ENCODE measurements around the gene PRKAR1B. TPM values are rescaled to one million over a fixed set of nuclear protein-coding genes. Genes with fewer than 3 reads are reported as not detected.

PRKAR1B gene
- total RNA-seq, 1 donor from 2014 or later, result 14.7 TPM

DNA sequence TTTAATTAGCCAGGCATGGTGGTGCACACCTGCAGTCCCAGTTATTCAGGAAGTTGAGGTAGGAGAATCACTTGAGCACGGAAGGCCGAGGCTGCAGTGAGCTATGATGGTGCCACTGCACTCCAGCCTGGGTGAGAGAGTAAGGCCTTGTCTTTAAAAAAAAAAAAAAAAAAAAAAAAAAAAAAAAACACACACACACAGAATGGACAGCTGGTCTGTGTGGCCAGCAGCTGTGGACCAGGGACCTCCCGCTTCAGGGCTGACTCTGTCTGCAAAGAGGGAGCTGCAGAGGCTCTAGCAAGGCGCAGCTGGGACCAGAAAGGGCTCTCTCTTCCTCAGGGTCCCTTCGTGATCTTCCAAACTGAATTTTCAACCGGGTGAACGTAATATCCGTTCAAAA, 54.2 kb downstream of the PRKAR1B start:
- DNase-seq (ENCODE audit: low read depth), result no peak
- no peak for FAIRE-seq
- H3K36me3 Mint-ChIP-seq (ENCODE audit: low read depth, unreplicated experiment), result peaks cover 32% of the 10 kb centered on the region

DNA sequence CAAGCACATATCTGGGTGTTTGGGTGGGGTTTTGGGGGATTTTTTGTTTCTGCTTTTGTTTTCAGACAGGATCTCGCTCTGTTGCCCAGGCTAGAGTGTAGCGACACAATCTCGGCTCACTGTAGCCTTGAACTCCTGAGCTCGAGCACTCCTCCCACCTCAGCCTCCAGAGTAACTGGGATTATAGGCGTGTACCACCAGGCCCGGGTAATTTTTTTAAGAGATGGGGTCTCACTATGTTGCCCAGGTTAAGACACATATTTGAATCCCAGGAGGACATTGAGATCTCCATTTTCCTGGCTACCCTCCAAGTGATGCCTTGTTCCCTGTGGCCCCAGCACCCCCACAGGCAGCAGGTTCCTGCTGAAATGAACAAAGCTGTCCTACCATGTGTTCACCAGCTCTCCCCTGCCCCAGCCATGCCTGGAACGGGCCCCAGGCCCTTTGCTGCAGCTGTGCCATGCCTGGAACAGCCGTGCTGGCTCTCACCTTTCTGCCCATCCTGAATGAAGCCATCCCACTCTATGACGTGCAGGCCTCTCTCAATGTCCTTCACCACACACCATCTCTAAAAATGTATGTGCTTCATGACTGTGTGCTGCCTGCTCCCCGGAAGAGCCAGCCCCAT, 55.6 kb downstream of the PRKAR1B start:
- no peak overlapping the region for H3K4me3 ChIP-seq (ENCODE audit: insufficient read depth, low read depth, low read length)

More for the DNA sequence above, 54.2 kb downstream of the PRKAR1B start:
- no peak overlapping the region for H3K4me3 Mint-ChIP-seq (ENCODE audit: unreplicated experiment)
- no peaks in the 10 kb centered on the region for H3K27me3 ChIP-seq (ENCODE audit: insufficient read depth, low read length)
- H3K27ac Mint-ChIP-seq (ENCODE audit: unreplicated experiment), result no peak overlapping the region
- peaks cover 11% of the 10 kb centered on the region for H3K9me3 Mint-ChIP-seq (ENCODE audit: unreplicated experiment)
- H3K27me3 Mint-ChIP-seq (ENCODE audit: low read depth, unreplicated experiment), result no peaks in the 10 kb centered on the region
- peaks cover 1% of the 10 kb centered on the region for H3K4me1 ChIP-seq (ENCODE audit: insufficient read depth, low read length)
- H2AFZ ChIP-seq (ENCODE audit: low read depth, low read length), result no peak overlapping the region
- H3K36me3 ChIP-seq (ENCODE audit: insufficient read depth, low read length), result no peaks in the 10 kb centered on the region
- H3K9ac ChIP-seq (ENCODE audit: low read length), result no peak overlapping the region
- no peak overlapping the region for H3K4me2 ChIP-seq (ENCODE audit: low read length)
- H4K20me1 ChIP-seq (ENCODE audit: insufficient read depth, low read length), result no peaks in the 10 kb centered on the region
- H3K27ac ChIP-seq (ENCODE audit: low read depth, low read length), result no peak overlapping the region
- no peaks in the 10 kb centered on the region for H3K4me1 Mint-ChIP-seq (ENCODE audit: low read depth, unreplicated experiment)
- H3K9me3 ChIP-seq (ENCODE audit: insufficient read depth, low read depth, low read length), result peaks cover 2% of the 10 kb centered on the region
- no peak for TF ChIP-seq EZH2 (IDR thresholded peaks at IDR 0.05; ENCODE audit: insufficient read depth, low read length)
- TF ChIP-seq, protein P1, sequence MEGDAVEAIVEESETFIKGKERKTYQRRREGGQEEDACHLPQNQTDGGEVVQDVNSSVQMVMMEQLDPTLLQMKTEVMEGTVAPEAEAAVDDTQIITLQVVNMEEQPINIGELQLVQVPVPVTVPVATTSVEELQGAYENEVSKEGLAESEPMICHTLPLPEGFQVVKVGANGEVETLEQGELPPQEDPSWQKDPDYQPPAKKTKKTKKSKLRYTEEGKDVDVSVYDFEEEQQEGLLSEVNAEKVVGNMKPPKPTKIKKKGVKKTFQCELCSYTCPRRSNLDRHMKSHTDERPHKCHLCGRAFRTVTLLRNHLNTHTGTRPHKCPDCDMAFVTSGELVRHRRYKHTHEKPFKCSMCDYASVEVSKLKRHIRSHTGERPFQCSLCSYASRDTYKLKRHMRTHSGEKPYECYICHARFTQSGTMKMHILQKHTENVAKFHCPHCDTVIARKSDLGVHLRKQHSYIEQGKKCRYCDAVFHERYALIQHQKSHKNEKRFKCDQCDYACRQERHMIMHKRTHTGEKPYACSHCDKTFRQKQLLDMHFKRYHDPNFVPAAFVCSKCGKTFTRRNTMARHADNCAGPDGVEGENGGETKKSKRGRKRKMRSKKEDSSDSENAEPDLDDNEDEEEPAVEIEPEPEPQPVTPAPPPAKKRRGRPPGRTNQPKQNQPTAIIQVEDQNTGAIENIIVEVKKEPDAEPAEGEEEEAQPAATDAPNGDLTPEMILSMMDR (IDR thresholded peaks at IDR 0.05; ENCODE audit: insufficient read depth, low read depth, low read length), result no peak
- H3K79me2 ChIP-seq (ENCODE audit: insufficient read depth, low read length), result no peaks in the 10 kb centered on the region
- no peak overlapping the region for H3K4me3 ChIP-seq (ENCODE audit: insufficient read depth, low read depth, low read length)

More for the DNA sequence above, 55.6 kb downstream of the PRKAR1B start:
- H3K4me3 Mint-ChIP-seq (ENCODE audit: unreplicated experiment), result no peak overlapping the region
- H3K4me2 ChIP-seq (ENCODE audit: low read length), result no peak overlapping the region
- H3K36me3 ChIP-seq (ENCODE audit: insufficient read depth, low read length), result no peaks in the 10 kb centered on the region
- peaks cover 3% of the 10 kb centered on the region for H3K4me1 ChIP-seq (ENCODE audit: insufficient read depth, low read length)
- peaks cover 2% of the 10 kb centered on the region for H3K9me3 ChIP-seq (ENCODE audit: insufficient read depth, low read depth, low read length)
- H3K9ac ChIP-seq (ENCODE audit: low read length), result no peak overlapping the region
- H3K27me3 ChIP-seq (ENCODE audit: insufficient read depth, low read length), result no peaks in the 10 kb centered on the region
- no peaks in the 10 kb centered on the region for H3K27me3 Mint-ChIP-seq (ENCODE audit: low read depth, unreplicated experiment)
- no peak for DNase-seq (ENCODE audit: low read depth)
- no peak overlapping the region for H3K27ac Mint-ChIP-seq (ENCODE audit: unreplicated experiment)
- H3K36me3 Mint-ChIP-seq (ENCODE audit: low read depth, unreplicated experiment), result peaks cover 28% of the 10 kb centered on the region
- FAIRE-seq, result no peak
- peaks cover 11% of the 10 kb centered on the region for H3K9me3 Mint-ChIP-seq (ENCODE audit: unreplicated experiment)
- no peak overlapping the region for H2AFZ ChIP-seq (ENCODE audit: low read depth, low read length)
- no peaks in the 10 kb centered on the region for H3K79me2 ChIP-seq (ENCODE audit: insufficient read depth, low read length)
- no peaks in the 10 kb centered on the region for H4K20me1 ChIP-seq (ENCODE audit: insufficient read depth, low read length)
- H3K4me1 Mint-ChIP-seq (ENCODE audit: low read depth, unreplicated experiment), result no peaks in the 10 kb centered on the region
- H3K27ac ChIP-seq (ENCODE audit: low read depth, low read length), result no peak overlapping the region
- TF ChIP-seq EZH2 (IDR thresholded peaks at IDR 0.05; ENCODE audit: insufficient read depth, low read length), result no peak
- TF ChIP-seq, protein P1 (IDR thresholded peaks at IDR 0.05; ENCODE audit: insufficient read depth, low read depth, low read length), result no peak

Data from astrocyte (in vitro differentiated cells and primary cell).